Stomach (tissue), 9 donors: ENCODE data around the gene HECW1. TPM values are rescaled to one million over a fixed set of nuclear protein-coding genes. Genes with fewer than 3 reads are reported as not detected.

Source experiments
- DNase-seq, 2 donors: peaks; one replicate each; pipeline versions ENCODE4 v3.0.0 to v3.0.0-alpha.2; 2013 to 2019
- H3K27ac ChIP-seq, 5 donors: fragments of 200-600 bp in 4 of 5; sonication (generic) in 4 of 5; one replicate each; pipeline ENCODE4 v1.5.1; 2013 to 2019; ENCODE audit warnings: mild to moderate bottlenecking in 1 of 5, moderate library complexity in 1 of 5
- H3K27me3 ChIP-seq, 3 donors: fragments of 200-600 bp; sonication (generic); one replicate each; pipeline ENCODE4 v1.5.1; 2017 to 2019; ENCODE audit warnings: mixed run types in 1 of 3
- H3K36me3 ChIP-seq, 4 donors: fragments of 200-600 bp; sonication (generic); 1 replicate in 3 of 4; 2 replicates in 1 of 4; pipeline ENCODE4 v1.5.1; 2016 to 2019
- H3K4me1 ChIP-seq, 4 donors: fragments of 200-600 bp; sonication (generic); one replicate each; pipeline ENCODE4 v1.5.1; 2016 to 2019
- H3K4me3 ChIP-seq, 4 donors: fragments of 200-600 bp; sonication (generic) in 3 of 4; one replicate each; pipeline ENCODE4 v1.5.1; 2016 to 2019; ENCODE audit warnings: mild to moderate bottlenecking in 1 of 4
- H3K9me3 ChIP-seq, 4 donors: fragments of 200-600 bp; sonication (generic); one replicate each; pipeline ENCODE4 v1.5.1; 2016 to 2019
- CTCF ChIP-seq, 7 experiments: fragments of 450-650 bp in 4 of 7; fragments of 200-600 bp in 3 of 7; sonication (generic) in 3 of 7; IDR thresholded peaks; one replicate each; pipeline ENCODE4 v1.5.1; 2016 to 2019; ENCODE audit warnings: antibody characterized with exemption in 7 of 7, control low read depth in 2 of 7, mild to moderate bottlenecking in 1 of 7
- EP300 ChIP-seq: sonication (generic); formaldehyde crosslinking; IDR thresholded peaks from one replicate; pipeline ENCODE4 v1.6.1; 2017; ENCODE audit warnings: antibody characterized with exemption
- POLR2A ChIP-seq, 4 donors: fragments of 450-650 bp; IDR thresholded peaks; one replicate each; pipeline ENCODE4 v1.6.1; 2016; ENCODE audit warnings: antibody characterized with exemption in 4 of 4, control low read depth in 2 of 4, mild to moderate bottlenecking in 1 of 4, moderate library complexity in 1 of 4
- POLR2AphosphoS5 ChIP-seq, 3 donors: sonication (generic); formaldehyde crosslinking; IDR thresholded peaks; one replicate each; pipeline ENCODE4 v1.6.1; 2016; ENCODE audit warnings: antibody characterized with exemption in 3 of 3
- WGBS, 5 donors: extraction: QIAGEN DNeasy Blood & Tissue Kit in 3 of 5; methylation state at CpG; one replicate each; pipeline versions ENCODE4 v1.1.5 to v1.1.7; 2013 to 2018; 5-methylcytosine and 5-hydroxymethylcytosine counted together
- intact Hi-C: fragments of 100-400 bp; cut with DNase I; formaldehyde crosslinking; loops from one replicate; pipeline ENCODE4 v1.15.1; 2023; ENCODE audit warnings: low total_unique reads
- polyA plus RNA-seq, 3 donors: library from polyadenylated mRNA; stranded (reverse); fragments of 200-250 nt; gene quantifications; one replicate each; pipeline ENCODE4 v1.2.3, GENCODE V29; 2013
- total RNA-seq, 5 donors: library from RNA; depleted of rRNA; stranded (reverse); fragments of >200 nt; gene quantifications; one replicate each; pipeline versions ENCODE4 v1.1.0 to v1.2.3, GENCODE V29; 2014 to 2016
- donor health status: healthy with polysubstance abuse.
- donor health status: Bipolar disorder and iron deficiency.
- donor health status: healthy.

Gene HECW1
- total and polyA plus RNA-seq, 8 donors, result 0.29 to 11.1 (median 1.4) TPM; not detected in 1

DNA sequence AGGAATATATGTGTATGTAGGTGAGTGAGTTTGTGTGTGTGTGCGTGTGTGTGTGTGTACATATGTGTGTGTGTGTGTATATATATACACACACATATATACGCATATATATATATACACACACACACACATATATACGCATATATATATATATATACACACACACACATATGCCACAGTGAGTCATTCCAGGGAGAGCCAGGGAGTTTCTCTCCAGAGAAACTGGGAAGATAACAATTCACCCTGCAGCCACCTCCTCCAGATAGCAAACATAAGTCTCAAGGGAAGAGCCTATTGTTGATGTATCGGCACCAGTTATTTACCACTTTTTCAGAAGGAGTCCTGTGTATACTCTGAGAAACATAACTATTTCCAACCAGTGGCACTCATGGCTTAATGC lies 368.1 kb downstream of the HECW1 start:
- no peaks in the 10 kb centered on the region for H3K9me3 ChIP-seq
- WGBS, 5 donors, result 50 to 67% (median 64%) methylated on average over 4 of the region's 4 CpGs
- TF ChIP-seq CTCF (IDR thresholded peaks at IDR 0.05) (no peak), EP300 (no peak), POLR2AphosphoS5 (IDR thresholded peaks at IDR 0.05) (no peak), POLR2A (IDR thresholded peaks at IDR 0.05) (no peak)
- H3K27ac ChIP-seq, result no peak overlapping the region
- H3K36me3 ChIP-seq, result no peaks in the 10 kb centered on the region
- no peak for DNase-seq
- intact Hi-C loops, result no loop called here
- H3K4me1 ChIP-seq, result no peaks in the 10 kb centered on the region
- H3K27me3 ChIP-seq, result no peaks in the 10 kb centered on the region
- no peak overlapping the region for H3K4me3 ChIP-seq

DNA sequence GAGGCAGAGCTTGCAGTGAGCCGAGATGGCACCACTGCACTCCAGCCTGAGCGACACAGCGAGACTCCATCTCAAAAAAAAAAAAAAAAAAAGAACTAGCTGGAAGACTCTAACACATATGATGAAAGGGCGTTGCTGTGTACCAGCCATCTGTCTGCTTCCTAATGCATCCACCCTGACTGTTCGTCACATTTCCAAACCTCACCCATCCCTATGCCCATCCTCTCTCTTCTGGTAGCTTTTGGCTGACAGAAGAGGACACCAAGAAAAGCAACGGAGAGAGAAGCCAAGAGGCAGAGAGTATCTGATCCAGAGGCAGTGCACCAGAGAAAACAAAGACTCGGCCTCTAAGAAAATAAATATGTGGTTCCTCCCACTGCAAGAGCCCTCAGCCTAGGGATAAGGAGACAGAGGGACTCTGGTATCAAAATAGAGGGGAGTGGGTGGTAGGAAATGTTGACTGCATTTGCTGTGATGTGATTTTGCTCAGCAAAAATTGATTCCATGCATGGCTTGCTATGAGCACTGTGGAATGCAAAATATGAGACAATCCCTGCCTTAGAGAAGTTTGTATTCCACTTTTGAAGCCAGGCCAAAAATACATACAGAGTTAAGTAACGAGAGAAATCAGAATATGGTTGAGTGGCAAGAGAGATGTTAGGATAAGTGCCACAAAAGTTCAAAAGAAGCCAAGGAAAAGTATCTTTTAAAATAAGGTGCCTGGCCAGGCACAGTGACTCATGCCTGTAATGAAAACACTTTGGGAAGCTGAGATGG lies 369.6 kb downstream of the HECW1 start:
- no peaks in the 10 kb centered on the region for H3K9me3 ChIP-seq
- H3K27me3 ChIP-seq, result no peaks in the 10 kb centered on the region
- H3K27ac ChIP-seq, result no peak overlapping the region
- no peak for DNase-seq
- TF ChIP-seq POLR2AphosphoS5 (IDR thresholded peaks at IDR 0.05) (no peak), CTCF (IDR thresholded peaks at IDR 0.05) (no peak), EP300 (no peak), POLR2A (IDR thresholded peaks at IDR 0.05) (no peak)
- no peak overlapping the region for H3K4me3 ChIP-seq
- no peaks in the 10 kb centered on the region for H3K4me1 ChIP-seq
- intact Hi-C loops, result no loop called here
- no peaks in the 10 kb centered on the region for H3K36me3 ChIP-seq
- WGBS, 5 donors, result 70 to 80% (median 76%) methylated on average over 8 of the region's 8 CpGs

DNA sequence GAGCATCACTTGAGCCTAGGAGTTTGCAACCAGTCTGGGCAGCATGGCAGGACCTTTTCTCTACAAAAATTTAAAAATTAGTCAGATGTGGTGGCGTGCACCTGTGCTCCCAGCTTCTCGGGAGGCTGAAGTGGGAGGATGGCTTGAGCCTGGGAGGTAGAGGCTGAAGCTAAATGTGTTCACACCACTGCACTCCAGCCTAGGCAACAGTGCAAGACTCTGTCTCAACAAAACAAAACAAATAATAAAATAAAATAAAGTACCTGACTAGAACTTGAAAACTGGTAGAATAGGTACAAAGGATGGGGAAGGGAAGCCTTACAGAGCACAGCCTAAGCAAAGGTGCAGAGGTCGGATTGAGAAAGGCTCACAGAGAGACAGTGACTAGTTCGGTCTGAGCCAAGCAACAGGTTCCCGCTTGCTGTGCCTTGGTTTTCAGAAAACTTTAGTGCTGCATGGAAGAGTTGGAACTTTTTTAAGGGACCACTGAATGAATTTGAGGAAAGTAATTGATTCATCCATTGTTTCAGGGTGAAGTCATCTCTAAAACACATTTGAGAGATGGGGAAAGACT lies 370.3 kb downstream of the HECW1 start:
- Histone ChIP-seq H3K36me3 (no peaks in the 10 kb centered on the region), H3K27ac (no peak overlapping the region), H3K27me3 (no peaks in the 10 kb centered on the region), H3K9me3 (no peaks in the 10 kb centered on the region), H3K4me1 (no peaks in the 10 kb centered on the region), H3K4me3 (no peak overlapping the region)
- TF ChIP-seq POLR2AphosphoS5 (IDR thresholded peaks at IDR 0.05) (no peak), CTCF (IDR thresholded peaks at IDR 0.05) (no peak), POLR2A (IDR thresholded peaks at IDR 0.05) (no peak), EP300 (no peak)
- DNase-seq, result no peak
- intact Hi-C loops, result no loop called here
- WGBS, 5 donors, result 84 to 95% (median 91%) methylated on average over 5 of the region's 5 CpGs

DNA sequence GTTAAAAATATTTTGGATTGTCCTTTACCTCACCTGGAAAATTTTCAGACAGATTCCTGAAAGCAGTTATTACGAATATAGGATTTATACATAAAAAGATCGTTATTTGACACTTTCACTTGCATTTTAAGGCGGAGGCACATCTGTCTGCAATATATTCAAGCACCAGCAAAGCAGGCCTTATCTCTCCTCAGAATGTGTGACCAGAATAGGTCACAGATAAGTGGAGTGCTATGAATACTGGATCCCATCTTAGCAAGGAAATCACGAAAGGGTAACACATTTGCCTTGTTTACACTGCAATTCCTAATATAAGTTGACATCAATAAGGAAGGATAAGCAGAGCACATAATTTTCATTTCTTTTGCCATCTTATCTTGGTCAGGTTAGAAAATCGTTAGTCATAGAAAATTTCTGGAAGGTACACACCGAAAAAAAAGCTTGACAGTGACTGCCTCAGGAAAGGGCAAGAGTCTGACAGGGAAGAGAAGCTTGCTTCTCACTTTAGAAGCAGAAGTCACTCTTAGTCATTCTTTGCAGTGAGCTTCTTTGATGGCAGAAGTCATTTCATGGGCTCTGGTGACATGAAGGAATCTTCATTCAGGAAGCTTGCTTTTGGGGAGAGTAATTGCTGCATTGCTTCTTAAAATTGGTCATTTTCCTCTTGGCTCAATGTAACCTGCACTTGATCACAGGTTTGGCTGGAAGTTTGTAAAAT lies 372.4 kb downstream of the HECW1 start:
- no peak for TF ChIP-seq POLR2AphosphoS5 (IDR thresholded peaks at IDR 0.05)
- 37 to 62% (median 56%) methylated on average over 6 of the region's 6 CpGs for WGBS, 5 donors
- intact Hi-C loops, result no loop called here

More for the DNA sequence above, 372.4 kb downstream of the HECW1 start:
- no peak overlapping the region for H3K27ac ChIP-seq
- no peak for DNase-seq
- no peaks in the 10 kb centered on the region for H3K4me1 ChIP-seq
- H3K9me3 ChIP-seq, result no peaks in the 10 kb centered on the region
- no peak overlapping the region for H3K4me3 ChIP-seq
- no peaks in the 10 kb centered on the region for H3K36me3 ChIP-seq
- no peaks in the 10 kb centered on the region for H3K27me3 ChIP-seq
